Measurements from ENCODE around the gene ITGB5.

Gene ITGB5

DNA sequence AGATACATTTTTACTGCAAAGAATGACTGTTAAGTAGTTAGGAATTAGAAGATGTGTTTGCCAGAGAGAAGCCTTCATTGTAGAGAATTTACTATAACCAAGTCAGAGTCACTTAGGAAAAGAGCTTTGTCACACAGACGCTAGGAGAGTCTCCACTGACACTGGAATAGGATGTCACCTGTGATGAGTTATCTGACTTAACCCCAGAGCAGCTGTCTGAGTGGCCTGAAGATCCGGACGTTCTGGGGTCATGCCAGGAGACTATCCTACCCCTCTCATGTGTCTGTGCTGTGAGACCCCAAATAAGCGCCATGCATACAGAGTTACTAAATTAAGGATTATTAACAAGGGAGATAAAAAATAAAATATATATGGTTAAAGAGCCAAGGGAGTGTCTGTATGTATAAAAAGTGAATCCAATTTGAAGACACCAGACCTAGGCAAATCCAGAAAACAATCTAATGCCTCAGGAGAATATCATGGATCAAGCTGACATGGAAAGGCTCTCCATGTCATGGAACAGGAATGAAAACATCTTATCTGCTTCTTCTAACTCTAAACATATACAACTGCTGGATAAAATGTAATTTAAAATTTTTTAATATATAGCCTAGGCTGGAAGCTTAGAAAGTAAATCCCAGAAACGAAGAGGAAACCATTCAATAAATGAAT lies 43.5 kb downstream of the ITGB5 start:
- no peaks in the 10 kb centered on the region for H3K36me3 ChIP-seq (ENCODE audit: insufficient read depth, low read length)
- H3K9me2 ChIP-seq (ENCODE audit: low read depth, low read length): no peaks in the 10 kb centered on the region
- no peaks in the 10 kb centered on the region for H4K20me1 ChIP-seq (ENCODE audit: insufficient read depth, low read length)
- TF ChIP-seq, protein P1, sequence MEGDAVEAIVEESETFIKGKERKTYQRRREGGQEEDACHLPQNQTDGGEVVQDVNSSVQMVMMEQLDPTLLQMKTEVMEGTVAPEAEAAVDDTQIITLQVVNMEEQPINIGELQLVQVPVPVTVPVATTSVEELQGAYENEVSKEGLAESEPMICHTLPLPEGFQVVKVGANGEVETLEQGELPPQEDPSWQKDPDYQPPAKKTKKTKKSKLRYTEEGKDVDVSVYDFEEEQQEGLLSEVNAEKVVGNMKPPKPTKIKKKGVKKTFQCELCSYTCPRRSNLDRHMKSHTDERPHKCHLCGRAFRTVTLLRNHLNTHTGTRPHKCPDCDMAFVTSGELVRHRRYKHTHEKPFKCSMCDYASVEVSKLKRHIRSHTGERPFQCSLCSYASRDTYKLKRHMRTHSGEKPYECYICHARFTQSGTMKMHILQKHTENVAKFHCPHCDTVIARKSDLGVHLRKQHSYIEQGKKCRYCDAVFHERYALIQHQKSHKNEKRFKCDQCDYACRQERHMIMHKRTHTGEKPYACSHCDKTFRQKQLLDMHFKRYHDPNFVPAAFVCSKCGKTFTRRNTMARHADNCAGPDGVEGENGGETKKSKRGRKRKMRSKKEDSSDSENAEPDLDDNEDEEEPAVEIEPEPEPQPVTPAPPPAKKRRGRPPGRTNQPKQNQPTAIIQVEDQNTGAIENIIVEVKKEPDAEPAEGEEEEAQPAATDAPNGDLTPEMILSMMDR (IDR thresholded peaks at IDR 0.05; ENCODE audit: low read length): no peak
- TF ChIP-seq EZH2 (IDR thresholded peaks at IDR 0.05; ENCODE audit: borderline replicate concordance, low read length): no peak
- no peak overlapping the region for H3K4me2 ChIP-seq (ENCODE audit: low read length)
- H3K4me3 ChIP-seq (ENCODE audit: low read depth, low read length, poor library complexity, severe bottlenecking): no peak overlapping the region
- no peaks in the 10 kb centered on the region for H3K4me1 ChIP-seq (ENCODE audit: insufficient read depth, low read length, severe bottlenecking)
- H2AFZ ChIP-seq (ENCODE audit: low read length): no peak overlapping the region
- no peaks in the 10 kb centered on the region for H3K9me3 ChIP-seq (ENCODE audit: low read length)
- H3K27ac ChIP-seq (ENCODE audit: low read depth, low read length, poor library complexity, severe bottlenecking): no peak overlapping the region
- no peaks in the 10 kb centered on the region for H3K27me3 ChIP-seq (ENCODE audit: insufficient read depth, low read length)
- no peaks in the 10 kb centered on the region for H3K79me2 ChIP-seq (ENCODE audit: insufficient read depth, low read length)
- H3K9ac ChIP-seq (ENCODE audit: low read length): no peak overlapping the region
- no peaks in the 10 kb centered on the region for H3F3A ChIP-seq (ENCODE audit: insufficient read depth, low read length)

GRCh38 chr3:124843047-124843446 lies 44.1 kb downstream of the ITGB5 start:
- Histone ChIP-seq H3F3A (ENCODE audit: insufficient read depth, low read length) (no peaks in the 10 kb centered on the region), H4K20me1 (ENCODE audit: insufficient read depth, low read length) (no peaks in the 10 kb centered on the region), H3K4me1 (ENCODE audit: insufficient read depth, low read length, severe bottlenecking) (no peaks in the 10 kb centered on the region), H3K79me2 (ENCODE audit: insufficient read depth, low read length) (no peaks in the 10 kb centered on the region), H3K9ac (ENCODE audit: low read length) (no peak overlapping the region), H2AFZ (ENCODE audit: low read length) (no peak overlapping the region), H3K9me2 (ENCODE audit: low read depth, low read length) (no peaks in the 10 kb centered on the region), H3K36me3 (ENCODE audit: insufficient read depth, low read length) (no peaks in the 10 kb centered on the region), H3K4me2 (ENCODE audit: low read length) (no peak overlapping the region), H3K27me3 (ENCODE audit: insufficient read depth, low read length) (no peaks in the 10 kb centered on the region), H3K27ac (ENCODE audit: low read depth, low read length, poor library complexity, severe bottlenecking) (no peak overlapping the region), H3K4me3 (ENCODE audit: low read depth, low read length, poor library complexity, severe bottlenecking) (no peak overlapping the region), H3K9me3 (ENCODE audit: low read length) (no peaks in the 10 kb centered on the region)
- TF ChIP-seq EZH2 (IDR thresholded peaks at IDR 0.05; ENCODE audit: borderline replicate concordance, low read length): no peak
- TF ChIP-seq, protein P1 (IDR thresholded peaks at IDR 0.05; ENCODE audit: low read length): no peak

DNA sequence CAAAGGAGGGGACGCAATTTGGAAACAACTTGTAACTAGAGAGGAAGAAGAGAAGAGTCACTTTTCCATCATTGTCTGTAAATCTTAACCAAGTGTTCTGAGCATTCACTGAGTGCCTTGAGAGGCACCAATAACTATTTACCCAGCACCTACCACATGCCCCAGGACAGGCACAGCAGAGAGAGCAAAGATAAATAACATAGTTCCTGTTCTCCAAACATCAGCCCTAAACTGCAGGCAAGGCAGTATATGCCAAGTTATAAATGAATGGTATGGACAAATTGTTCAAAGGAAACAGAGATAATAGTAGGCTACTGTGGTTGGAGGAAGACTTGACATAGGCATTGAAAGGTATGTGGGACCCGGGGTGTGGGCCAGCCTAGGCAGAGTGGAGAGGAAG lies 45.6 kb downstream of the ITGB5 start:
- H3K27me3 ChIP-seq (ENCODE audit: insufficient read depth, low read length): no peaks in the 10 kb centered on the region
- H3K27ac ChIP-seq (ENCODE audit: low read depth, low read length, poor library complexity, severe bottlenecking): no peak overlapping the region
- H3K9me3 ChIP-seq (ENCODE audit: low read length): no peaks in the 10 kb centered on the region
- H3K4me1 ChIP-seq (ENCODE audit: insufficient read depth, low read length, severe bottlenecking): no peaks in the 10 kb centered on the region
- H4K20me1 ChIP-seq (ENCODE audit: insufficient read depth, low read length): no peaks in the 10 kb centered on the region
- H3K36me3 ChIP-seq (ENCODE audit: insufficient read depth, low read length): no peaks in the 10 kb centered on the region
- H3K4me2 ChIP-seq (ENCODE audit: low read length): no peak overlapping the region
- H3K9me2 ChIP-seq (ENCODE audit: low read depth, low read length): no peaks in the 10 kb centered on the region
- no peaks in the 10 kb centered on the region for H3K79me2 ChIP-seq (ENCODE audit: insufficient read depth, low read length)
- no peaks in the 10 kb centered on the region for H3F3A ChIP-seq (ENCODE audit: insufficient read depth, low read length)
- H3K4me3 ChIP-seq (ENCODE audit: low read depth, low read length, poor library complexity, severe bottlenecking): no peak overlapping the region
- TF ChIP-seq, protein P1 (IDR thresholded peaks at IDR 0.05; ENCODE audit: low read length): no peak
- TF ChIP-seq EZH2 (IDR thresholded peaks at IDR 0.05; ENCODE audit: borderline replicate concordance, low read length): no peak
- H3K9ac ChIP-seq (ENCODE audit: low read length): no peak overlapping the region
- H2AFZ ChIP-seq (ENCODE audit: low read length): no peak overlapping the region

Data from OCI-LY1 (cell line).